HG02763 (cell line): ENCODE measurements around the gene TMEM69.
"Not testable (repeated sequence)": the region's sequence is repeated elsewhere in the genome, so short reads cannot be mapped to it uniquely, and the experiment has no call there.

Experiments
- ATAC-seq: cut with Tn5 transposase; IDR thresholded peaks from one replicate; pipeline ENCODE4 v1.9.1; 2021; ENCODE audit warnings: mild to moderate bottlenecking, moderate library complexity; ENCODE audit not compliant: unreplicated experiment

The TMEM69 gene

DNA sequence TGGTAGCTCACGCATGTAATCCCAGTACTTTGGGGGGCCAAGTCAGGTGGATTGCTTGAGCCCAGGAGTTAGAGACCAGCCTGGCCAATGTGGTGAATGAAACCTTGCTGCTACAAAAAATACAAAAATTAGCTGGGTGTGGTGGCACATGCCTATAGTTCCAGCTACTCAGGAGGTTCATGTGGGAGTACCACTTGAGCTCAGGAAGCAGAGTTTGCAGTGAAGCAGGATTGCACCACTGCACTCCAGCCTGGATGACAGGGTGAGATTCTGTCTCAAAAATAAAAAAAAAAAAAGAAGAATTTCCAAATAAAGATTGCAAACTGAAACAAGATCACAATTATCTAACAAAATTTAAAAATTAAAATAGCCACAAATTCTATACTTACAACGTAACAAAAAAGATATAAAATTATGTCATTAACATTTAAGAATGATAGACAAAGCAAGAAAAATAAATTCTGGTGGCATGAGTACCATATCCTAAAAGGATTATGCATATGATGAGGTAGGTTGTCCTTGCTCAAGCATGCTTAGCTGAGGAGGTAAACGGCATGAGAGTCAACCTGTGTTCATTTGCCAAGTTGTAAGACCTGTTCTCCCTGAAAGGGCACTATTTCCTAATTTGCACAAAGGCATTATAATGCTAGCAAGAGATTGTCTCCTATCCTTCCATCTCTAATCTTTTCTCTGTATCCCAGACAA is 42.2 kb downstream of the TMEM69 start:
- ATAC-seq, result no peak

- ATAC-seq, result no peak
These were observed 42.9 kb downstream of the TMEM69 start for GRCh38 chr1:45730780-45731319.

GRCh38 chr1:45739137-45739536 is 51.2 kb downstream of the TMEM69 start:
- ATAC-seq, result no peak

GRCh38 chr1:45739641-45740156 is 51.7 kb downstream of the TMEM69 start:
- not testable (repeated sequence) for ATAC-seq
